G401 (cell line): ENCODE measurements around the gene CX3CR1. TPM values are rescaled to one million over a fixed set of nuclear protein-coding genes. Genes with fewer than 3 reads are reported as not detected.

Source experiments
- DNase-seq: peaks from one replicate; pipeline ENCODE4 v3.0.0-alpha.2; 2015; ENCODE audit warnings: low spot score
- in situ Hi-C: cut with HindIII; loops from 2 replicates; pipeline ENCODE4 v1.10.0; 2016; ENCODE audit warnings: low sequenced_read_pairs, mixed read lengths
- total RNA-seq: library from RNA; depleted of rRNA; stranded (reverse); fragments of >200 nt; shearing (Covaris generic); gene quantifications from 2 replicates; pipeline ENCODE4 v1.2.3, GENCODE V29; 2014

The CX3CR1 gene
- total RNA-seq, 1 experiment from 2014 or later, result not detected

- DNase-seq, result no peak
- in situ Hi-C loops, result loop anchor here (25.0 kb wide), 1 partner anchor 182 kb away; the partner anchor contains the start of genes GORASP1 and TTC21A
Measured at GRCh38 chr3:39294446-39295183, 14.8 kb upstream of the CX3CR1 start.

DNA sequence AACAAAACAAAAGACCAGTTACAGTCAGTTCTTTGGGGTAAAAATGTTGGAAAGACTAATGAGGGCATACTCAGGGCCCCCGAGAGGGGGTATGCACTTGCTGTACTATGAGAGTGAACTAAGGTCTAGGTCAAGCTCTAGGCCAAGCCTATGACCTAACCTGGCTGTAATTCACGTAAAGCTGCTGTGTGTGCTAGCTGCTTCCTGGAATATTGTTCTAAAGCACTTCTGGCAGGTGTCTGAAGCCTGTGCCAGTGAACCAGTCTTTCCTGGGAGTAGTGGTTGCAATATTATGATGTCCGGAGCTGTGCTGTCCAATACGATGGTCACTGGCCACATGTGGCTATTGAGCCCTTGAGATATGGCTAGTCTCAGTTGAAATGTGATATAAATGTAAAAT, 13.1 kb upstream of the CX3CR1 start:
- in situ Hi-C loops, result loop anchor here (25.0 kb wide), 1 partner anchor 181 kb away; the partner anchor contains the start of genes GORASP1 and TTC21A
- no peak for DNase-seq

DNA sequence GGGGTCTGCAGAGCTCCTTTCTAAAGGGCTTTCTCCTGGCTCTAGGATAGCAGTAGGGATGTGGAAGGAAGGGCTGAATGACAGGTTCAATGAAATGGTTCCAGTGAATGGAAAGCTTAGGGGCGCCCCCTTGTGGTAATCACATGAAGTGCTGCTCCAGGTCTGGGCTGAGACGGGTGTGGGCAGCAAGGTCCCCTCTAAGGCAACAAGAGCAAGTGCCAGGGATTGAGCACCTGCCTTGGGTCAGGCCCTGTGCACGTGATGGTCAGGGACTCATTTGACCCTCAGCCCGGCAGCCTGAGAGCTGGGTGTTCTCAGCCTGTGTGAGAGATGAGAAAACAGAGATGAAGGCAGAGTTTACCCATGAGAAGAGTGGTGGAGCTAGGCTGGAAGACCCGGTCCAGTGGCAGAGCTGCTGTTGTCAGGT, 12.1 kb upstream of the CX3CR1 start:
- peak; percentile 69 for DNase-seq
- in situ Hi-C loops, result loop anchor here (25.0 kb wide), 1 partner anchor 180 kb away; the partner anchor contains the start of genes GORASP1 and TTC21A

DNA sequence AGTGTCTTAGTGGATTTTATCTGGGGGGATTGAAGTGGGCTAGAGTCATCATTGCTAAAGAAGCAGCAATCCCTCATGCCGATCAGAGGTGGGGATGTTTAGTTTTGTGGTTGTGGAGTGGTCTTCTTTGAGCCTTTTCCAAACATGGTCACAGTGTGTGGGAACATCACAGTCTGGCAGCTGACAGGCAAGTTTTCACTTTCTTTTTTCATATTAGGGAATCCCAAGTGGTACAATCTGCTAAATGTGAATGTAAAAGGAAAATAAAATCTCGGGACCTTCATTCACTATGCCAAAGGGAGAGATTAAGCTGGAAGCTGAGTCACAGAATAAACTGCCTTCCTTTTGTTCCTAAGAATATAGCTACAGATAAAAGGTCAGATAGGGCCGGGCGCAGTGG, 10.4 kb upstream of the CX3CR1 start:
- DNase-seq, result no peak
- in situ Hi-C loops, result loop anchor here (25.0 kb wide), 1 partner anchor 178 kb away; the partner anchor contains the start of genes GORASP1 and TTC21A

GRCh38 chr3:39289107-39289506, 9.3 kb upstream of the CX3CR1 start:
- DNase-seq, result no peak
- in situ Hi-C loops, result loop anchor here (25.0 kb wide), 1 partner anchor 177 kb away; the partner anchor contains the start of genes GORASP1 and TTC21A

DNA sequence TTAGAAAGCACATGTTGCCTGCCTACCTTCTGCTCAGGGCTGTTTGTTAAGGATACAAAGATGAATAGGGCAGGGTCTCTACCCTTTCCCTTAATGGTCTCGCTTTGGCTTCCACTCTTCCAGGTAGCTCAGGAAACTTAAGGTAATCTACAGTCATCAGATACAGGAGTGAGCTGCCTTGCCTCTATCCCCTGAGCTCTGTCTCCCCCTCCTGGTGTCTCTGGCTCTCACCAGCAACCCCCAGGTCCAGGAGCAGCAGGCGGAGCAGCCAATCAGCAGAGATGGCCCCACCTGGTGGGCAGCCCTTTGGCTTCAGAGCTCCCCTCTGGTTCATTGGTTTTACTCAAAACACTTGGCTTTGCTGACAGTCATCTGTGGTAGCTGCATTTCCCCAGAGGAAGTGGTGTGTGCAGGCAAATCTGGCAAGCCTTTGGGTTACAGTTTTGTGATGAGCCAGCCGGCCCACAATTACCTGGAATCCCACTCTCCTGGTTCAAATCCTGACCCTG, 8.5 kb upstream of the CX3CR1 start:
- DNase-seq, result peak; percentile 86
- in situ Hi-C loops, result loop anchor here (25.0 kb wide), 1 partner anchor 176 kb away; the partner anchor contains the start of genes GORASP1 and TTC21A

- in situ Hi-C loops, result loop anchor here (25.0 kb wide), 1 partner anchor 175 kb away; the partner anchor contains the start of genes GORASP1 and TTC21A
- DNase-seq, result no peak
Measured at GRCh38 chr3:39287216-39288164, 7.7 kb upstream of the CX3CR1 start.

DNA sequence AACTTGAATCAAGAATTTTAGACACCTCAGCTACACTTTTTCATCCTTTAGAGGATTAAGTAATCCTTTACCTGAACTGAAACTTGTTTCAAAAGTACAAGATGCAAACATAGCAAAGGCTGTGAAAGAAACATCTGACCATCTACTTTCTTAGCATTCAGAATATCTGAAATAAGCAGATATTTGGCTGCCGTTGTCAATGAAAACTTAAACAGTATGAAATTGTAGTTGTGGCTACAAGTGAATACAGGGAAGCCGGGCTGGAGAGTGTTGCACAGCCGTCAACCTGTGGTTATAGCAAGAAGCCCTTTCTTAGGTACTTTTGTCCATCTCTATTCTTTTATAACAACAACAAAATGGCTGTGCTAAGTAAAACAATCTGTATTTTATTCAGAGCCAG, 6.9 kb upstream of the CX3CR1 start:
- in situ Hi-C loops, result loop anchor here (25.0 kb wide), 1 partner anchor 174 kb away; the partner anchor contains the start of genes GORASP1 and TTC21A
- no peak for DNase-seq

DNA sequence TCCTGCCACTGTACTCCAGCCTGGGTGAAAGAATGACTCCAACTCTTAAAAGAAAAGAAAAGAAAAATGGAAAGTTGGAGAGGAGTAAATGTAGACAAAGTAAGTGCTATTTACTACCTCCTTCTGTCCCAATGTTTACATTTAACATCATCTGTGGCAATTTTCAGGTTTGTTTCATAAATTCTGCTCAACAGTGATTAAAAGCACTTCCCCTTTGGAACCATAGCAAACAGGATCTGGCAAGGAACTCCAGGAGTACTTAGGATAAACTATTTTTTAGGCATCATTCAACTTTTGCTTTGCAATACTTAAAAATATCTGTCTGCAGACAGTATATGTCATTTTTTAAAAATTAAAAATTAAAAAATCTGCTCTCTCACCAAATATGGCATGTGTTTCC, 5.5 kb upstream of the CX3CR1 start:
- DNase-seq, result no peak
- in situ Hi-C loops, result loop anchor here (25.0 kb wide), 1 partner anchor 173 kb away; the partner anchor contains the start of genes GORASP1 and TTC21A

DNA sequence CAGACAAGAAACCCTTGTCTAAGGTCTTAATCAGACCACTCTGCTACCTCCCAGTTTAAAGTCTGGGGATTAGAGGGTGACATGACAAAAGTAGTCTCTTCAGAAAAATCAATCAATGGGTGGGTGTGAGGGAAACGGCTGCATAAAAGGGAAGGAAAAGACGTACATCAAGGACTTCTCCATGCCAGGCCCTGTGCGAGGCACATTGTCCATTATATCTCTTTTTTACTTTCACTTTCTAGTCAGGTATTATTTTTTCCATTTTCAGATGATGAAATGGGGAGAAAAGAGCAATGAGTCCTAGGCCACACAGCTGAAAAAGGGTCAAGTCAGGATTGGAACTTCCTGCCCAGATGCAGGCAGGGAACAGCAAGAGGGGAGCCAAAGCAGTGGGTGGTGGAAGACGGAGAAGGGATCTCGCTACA, 4.6 kb upstream of the CX3CR1 start:
- no peak for DNase-seq
- in situ Hi-C loops, result loop anchor here (25.0 kb wide), 1 partner anchor 172 kb away; the partner anchor contains the start of genes GORASP1 and TTC21A

DNA sequence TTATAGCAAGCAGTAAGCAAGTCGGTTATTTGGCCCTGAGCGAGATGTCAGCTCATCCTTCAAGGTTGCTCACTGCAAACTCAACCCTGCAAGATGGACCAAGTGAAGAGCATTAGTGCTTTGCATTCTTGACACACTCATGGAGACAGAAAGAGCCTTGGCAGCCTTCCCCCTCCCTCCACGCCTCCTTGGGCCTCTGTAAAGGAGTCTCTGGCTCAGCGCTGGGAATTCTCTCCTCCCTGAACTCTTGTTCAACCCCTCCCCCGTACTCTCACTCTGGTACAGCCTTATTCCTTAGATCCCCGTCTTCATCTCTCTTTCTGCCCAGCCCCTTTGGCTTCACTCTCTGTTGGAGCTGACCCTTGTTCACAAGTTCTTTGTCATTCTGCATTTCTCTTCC, 2.2 kb upstream of the CX3CR1 start:
- no peak for DNase-seq
- in situ Hi-C loops, result loop anchor here (25.0 kb wide), 1 partner anchor 170 kb away; the partner anchor contains the start of genes GORASP1 and TTC21A

DNA sequence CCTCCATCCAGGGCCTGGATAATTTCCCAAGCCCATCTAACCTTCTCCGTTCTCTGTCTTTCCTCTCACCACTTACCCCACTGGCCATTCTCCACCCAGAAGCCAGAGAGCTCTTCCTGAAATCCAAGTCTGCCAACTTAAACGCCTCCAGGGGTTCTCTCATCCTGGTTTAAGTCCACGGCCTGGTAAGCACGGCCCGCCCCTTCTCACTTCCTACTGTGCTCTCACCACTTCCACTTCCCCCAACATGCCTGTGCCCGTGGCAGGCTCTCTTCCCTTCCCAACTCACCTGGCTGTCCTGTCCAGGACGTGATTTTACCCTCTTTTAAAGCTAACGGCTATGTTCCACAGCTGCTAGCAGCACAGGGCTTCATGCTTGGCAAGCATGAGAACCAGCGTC, 1.7 kb upstream of the CX3CR1 start:
- in situ Hi-C loops, result loop anchor here (25.0 kb wide), 1 partner anchor 169 kb away; the partner anchor contains the start of genes GORASP1 and TTC21A
- no peak for DNase-seq

- in situ Hi-C loops, result loop anchor here (25.0 kb wide), 1 partner anchor 168 kb away; the partner anchor contains the start of genes GORASP1 and TTC21A
- no peak for DNase-seq
Measured at GRCh38 chr3:39280571-39280970, 735 bp upstream of the CX3CR1 start.

GRCh38 chr3:39278616-39278935, 1.3 kb downstream of the CX3CR1 start:
- in situ Hi-C loops, result loop anchor here (25.0 kb wide), 1 partner anchor 166 kb away; the partner anchor contains the start of genes GORASP1 and TTC21A
- DNase-seq, result no peak

DNA sequence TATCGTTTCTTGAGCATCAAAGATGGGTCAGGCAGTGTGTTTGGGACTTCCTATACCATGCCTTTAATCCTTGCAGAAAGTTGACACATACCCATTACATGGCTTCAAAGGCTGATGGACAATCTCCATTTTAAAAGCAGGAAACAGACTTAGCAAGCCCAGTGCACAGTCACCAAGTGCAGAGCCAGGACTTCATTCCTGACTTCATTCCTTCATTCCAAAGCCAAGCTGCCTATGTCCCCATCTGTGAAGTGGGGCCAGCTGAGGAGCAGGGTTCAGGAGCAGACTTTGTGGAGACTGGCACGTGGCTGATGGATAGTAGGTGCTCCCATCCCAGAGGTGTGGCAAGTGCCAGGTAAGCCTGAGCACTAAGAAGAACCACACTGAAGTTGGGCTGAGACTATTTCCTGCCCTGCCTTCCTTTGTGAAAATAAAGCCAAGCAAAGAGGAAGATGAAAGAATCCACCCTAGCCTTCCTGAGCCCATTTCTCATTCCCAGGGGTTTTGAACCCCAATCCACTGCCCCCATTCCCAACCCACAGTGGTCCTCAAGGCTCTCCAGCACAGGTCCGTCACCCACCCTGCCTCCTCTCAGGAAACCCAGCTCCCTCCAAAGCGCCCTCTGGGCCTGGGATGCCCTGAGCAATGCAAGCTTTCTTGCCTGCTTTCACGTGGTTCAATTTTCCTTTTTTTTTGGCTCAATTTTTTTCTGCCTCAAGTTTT, 1.8 kb downstream of the CX3CR1 start:
- no peak for DNase-seq
- in situ Hi-C loops, result loop anchor here (25.0 kb wide), 1 partner anchor 166 kb away; the partner anchor contains the start of genes GORASP1 and TTC21A

- DNase-seq, result no peak
- in situ Hi-C loops, result loop anchor here (25.0 kb wide), 1 partner anchor 164 kb away; the partner anchor contains the start of genes GORASP1 and TTC21A
Measured at GRCh38 chr3:39276746-39277145, 3.1 kb downstream of the CX3CR1 start.

DNA sequence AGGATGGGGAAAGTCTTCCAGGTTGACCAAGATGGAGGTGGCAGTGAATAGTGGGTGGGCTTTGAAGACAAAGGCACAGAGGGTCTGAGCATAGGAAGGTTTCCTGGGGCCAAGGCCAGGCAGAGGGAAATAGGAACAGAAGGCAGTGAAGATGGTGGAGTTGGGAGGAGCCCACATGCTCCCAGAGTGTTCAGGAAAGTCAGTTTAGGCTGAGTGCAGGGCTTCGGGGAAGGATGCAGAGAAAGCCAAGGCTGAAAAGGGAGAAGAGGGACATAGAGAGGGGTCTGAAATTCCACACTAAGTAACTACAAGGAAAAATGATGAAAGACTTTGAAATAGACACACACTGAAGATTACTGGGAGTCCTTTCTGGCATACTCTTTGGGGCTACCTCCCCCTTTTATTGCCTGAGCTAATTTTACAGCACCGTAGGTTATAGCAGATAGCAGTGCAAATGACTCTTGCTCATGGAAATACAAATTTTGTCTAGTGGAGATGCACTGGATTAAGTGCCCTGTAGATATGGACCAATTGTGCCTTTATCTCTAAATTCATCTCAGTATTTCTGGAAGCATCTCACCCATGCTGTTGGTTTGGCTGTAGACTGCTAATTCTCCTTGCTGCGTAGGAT, 3.8 kb downstream of the CX3CR1 start:
- no peak for DNase-seq
- in situ Hi-C loops, result loop anchor here (25.0 kb wide), 1 partner anchor 164 kb away; the partner anchor contains the start of genes GORASP1 and TTC21A
